Mesenchymal stem cell (in vitro differentiated cells and primary cell): ENCODE data around the gene PMEPA1.

Experiments used
- DNase-seq: peaks from one replicate; pipeline ENCODE4 v3.0.0-alpha.2; 2013
- H2AFZ ChIP-seq: one replicate; pipeline ENCODE4 v1.6.1; 2013; ENCODE audit warnings: low read depth, mild to moderate bottlenecking, control low read depth, inconsistent platforms, low read length, moderate library complexity
- H2AK5ac ChIP-seq: 2 replicates; pipeline ENCODE4 v1.6.1; 2013; ENCODE audit warnings: low read length, moderate library complexity, mild to moderate bottlenecking, inconsistent platforms; ENCODE audit not compliant: severe bottlenecking
- H2BK120ac ChIP-seq: one replicate; pipeline ENCODE4 v1.6.1; 2013; ENCODE audit warnings: low read depth, mild to moderate bottlenecking, inconsistent platforms, low read length, moderate library complexity
- H2BK12ac ChIP-seq, 2 experiments: one replicate each; pipeline ENCODE4 v1.6.1; 2013; ENCODE audit warnings: inconsistent platforms in 2 of 2, low read length in 2 of 2, mild to moderate bottlenecking in 2 of 2, moderate library complexity in 2 of 2, control low read depth in 1 of 2
- H2BK15ac ChIP-seq: one replicate; pipeline ENCODE4 v1.6.1; 2013; ENCODE audit warnings: mild to moderate bottlenecking, low read depth, inconsistent platforms; ENCODE audit not compliant: poor library complexity, severe bottlenecking
- H2BK5ac ChIP-seq: 2 replicates; pipeline ENCODE4 v1.6.1; 2013; ENCODE audit warnings: low read depth, mild to moderate bottlenecking, low read length, control low read depth, inconsistent platforms; ENCODE audit not compliant: poor library complexity, severe bottlenecking
- H3K14ac ChIP-seq, 2 experiments: one replicate each; pipeline ENCODE4 v1.6.1; 2013; ENCODE audit warnings: inconsistent platforms in 2 of 2, low read length in 2 of 2, control low read depth in 1 of 2, mild to moderate bottlenecking in 1 of 2, moderate library complexity in 1 of 2
- H3K18ac ChIP-seq, 2 experiments: one replicate each; pipeline ENCODE4 v1.6.1; 2013; ENCODE audit warnings: inconsistent platforms in 2 of 2, low read length in 2 of 2, control low read depth in 1 of 2, low read depth in 1 of 2, mild to moderate bottlenecking in 1 of 2
- H3K23ac ChIP-seq, 2 experiments: one replicate each; pipeline ENCODE4 v1.6.1; 2013; ENCODE audit warnings: inconsistent platforms in 2 of 2, low read length in 2 of 2, mild to moderate bottlenecking in 2 of 2, moderate library complexity in 2 of 2, control low read depth in 1 of 2
- H3K27ac ChIP-seq: 2 replicates; pipeline ENCODE4 v1.5.1; 2013; ENCODE audit warnings: mild to moderate bottlenecking, moderate library complexity, low read length, control low read depth, inconsistent platforms; ENCODE audit not compliant: poor library complexity, severe bottlenecking
- H3K27me3 ChIP-seq, 2 experiments: 2 replicates each; pipeline versions ENCODE4 v1.6.1 to v1.7.0; 2013; ENCODE audit warnings: low read length in 2 of 2, mild to moderate bottlenecking in 2 of 2, moderate library complexity in 2 of 2, control low read depth in 1 of 2, inconsistent platforms in 1 of 2; ENCODE audit not compliant: control insufficient read depth in 1 of 2, insufficient read depth in 1 of 2
- H3K36me3 ChIP-seq, 2 experiments: 2 replicates each; pipeline versions ENCODE4 v1.6.1 to v1.7.0; 2013; ENCODE audit warnings: low read length in 2 of 2, control low read depth in 1 of 2, inconsistent platforms in 1 of 2, low read depth in 1 of 2, mild to moderate bottlenecking in 1 of 2; ENCODE audit not compliant: insufficient read depth in 2 of 2, control insufficient read depth in 1 of 2
- H3K4ac ChIP-seq, 2 experiments: one replicate each; pipeline ENCODE4 v1.6.1; 2013; ENCODE audit warnings: inconsistent platforms in 2 of 2, low read length in 2 of 2, mild to moderate bottlenecking in 2 of 2, moderate library complexity in 2 of 2, control low read depth in 1 of 2, low read depth in 1 of 2
- H3K4me1 ChIP-seq: 2 replicates; pipeline ENCODE4 v1.6.1; 2013; ENCODE audit warnings: low read depth, low read length, control low read depth; ENCODE audit not compliant: control insufficient read depth, insufficient read depth
- H3K4me2 ChIP-seq: 2 replicates; pipeline ENCODE4 v1.6.1; 2013; ENCODE audit warnings: low read length, mild to moderate bottlenecking, inconsistent platforms; ENCODE audit not compliant: poor library complexity, severe bottlenecking
- H3K4me3 ChIP-seq, 2 experiments: 2 replicates each; pipeline versions ENCODE4 v1.5.1 to v1.7.0; 2013; ENCODE audit warnings: low read length in 2 of 2, mild to moderate bottlenecking in 2 of 2, control low read depth in 1 of 2, low read depth in 1 of 2; ENCODE audit not compliant: insufficient read depth in 1 of 2
- H3K79me1 ChIP-seq: replicated peaks from 2 replicates; pipeline ENCODE4 v1.6.1; 2013; ENCODE audit warnings: mild to moderate bottlenecking, control low read depth, low read length, inconsistent platforms; ENCODE audit not compliant: poor library complexity, severe bottlenecking
- H3K9ac ChIP-seq: 2 replicates; pipeline ENCODE4 v1.7.0; 2013; ENCODE audit warnings: mild to moderate bottlenecking, low read length, moderate library complexity
- H3K9me3 ChIP-seq: 2 replicates; pipeline ENCODE4 v1.7.0; 2013; ENCODE audit warnings: mild to moderate bottlenecking, low read length; ENCODE audit not compliant: control insufficient read depth
- H4K8ac ChIP-seq: one replicate; pipeline ENCODE4 v1.6.1; 2013; ENCODE audit warnings: inconsistent platforms, mild to moderate bottlenecking, low read length, moderate library complexity
- H4K91ac ChIP-seq: one replicate; pipeline ENCODE4 v1.6.1; 2013; ENCODE audit warnings: mild to moderate bottlenecking, low read length, inconsistent platforms
- WGBS: methylation state at CpG from one replicate; pipeline ENCODE4 v1.1.7; 2013; ENCODE audit warnings: mixed read lengths; 5-methylcytosine and 5-hydroxymethylcytosine counted together

PMEPA1 gene

GRCh38 chr20:57605045-57605444 is 104.8 kb downstream of the PMEPA1 start:
- H3K4me3 ChIP-seq, result no peak overlapping the region
- H4K91ac ChIP-seq, result no peak overlapping the region
- H4K8ac ChIP-seq, result no peak overlapping the region
- no peak overlapping the region for H2BK15ac ChIP-seq
- H3K79me1 ChIP-seq, result no peaks in the 10 kb centered on the region
- H3K36me3 ChIP-seq, result no peaks in the 10 kb centered on the region
- peaks cover 39 to 60% of the 10 kb centered on the region in 2 experiments for H3K27me3 ChIP-seq
- no peak overlapping the region for H3K4me2 ChIP-seq
- no peak overlapping the region for H3K27ac ChIP-seq
- no peak overlapping the region for H2AFZ ChIP-seq
- DNase-seq, result no peak
- H3K4me1 ChIP-seq, result no peaks in the 10 kb centered on the region
- no peak overlapping the region for H3K9ac ChIP-seq
- H3K9me3 ChIP-seq, result no peaks in the 10 kb centered on the region
- no peak overlapping the region for H2BK120ac ChIP-seq
- no peak overlapping the region for H3K4ac ChIP-seq
- no peak overlapping the region for H2BK5ac ChIP-seq
- no peak overlapping the region for H2AK5ac ChIP-seq
- H3K23ac ChIP-seq, result no peak overlapping the region
- H3K18ac ChIP-seq, result no peak overlapping the region
- no peak overlapping the region for H2BK12ac ChIP-seq
- H3K14ac ChIP-seq, result no peak overlapping the region
- WGBS, result 78% methylated on average over 4 of the region's 5 CpGs

DNA sequence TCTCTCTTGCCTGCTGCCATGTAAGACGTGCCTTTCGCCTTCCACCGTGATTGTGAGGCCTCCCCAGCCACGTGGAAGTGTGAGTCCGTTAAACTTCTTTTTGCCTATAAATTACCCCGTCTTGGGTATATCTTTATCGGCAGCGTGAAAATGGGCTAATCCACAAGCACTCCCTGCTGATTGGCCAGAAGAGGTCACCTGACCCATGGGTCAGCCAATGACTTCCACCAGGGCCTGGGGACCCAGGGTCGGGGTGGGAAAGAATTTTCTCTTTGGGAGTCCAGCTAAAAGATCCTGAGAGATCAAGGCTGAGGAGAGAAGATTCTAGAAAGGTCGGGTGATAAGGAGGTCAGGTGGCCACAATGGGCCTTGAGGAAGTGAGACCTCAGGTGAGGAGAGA is 106.7 kb downstream of the PMEPA1 start:
- Histone ChIP-seq H2BK12ac (no peak overlapping the region), H3K4me2 (no peak overlapping the region), H3K4ac (no peak overlapping the region), H3K27ac (no peak overlapping the region), H3K27me3 (peaks cover 39 to 45% of the 10 kb centered on the region in 2 experiments), H3K4me1 (no peaks in the 10 kb centered on the region), H3K36me3 (no peaks in the 10 kb centered on the region), H3K79me1 (no peaks in the 10 kb centered on the region), H4K8ac (no peak overlapping the region), H4K91ac (no peak overlapping the region), H2AFZ (no peak overlapping the region), H3K4me3 (no peak overlapping the region), H2BK120ac (no peak overlapping the region), H2BK15ac (no peak overlapping the region), H3K9ac (no peak overlapping the region), H3K18ac (no peak overlapping the region), H3K23ac (no peak overlapping the region), H2AK5ac (no peak overlapping the region), H2BK5ac (no peak overlapping the region), H3K9me3 (no peaks in the 10 kb centered on the region), H3K14ac (no peak overlapping the region)
- whole genome bisulfite sequencing, result 85% methylated on average over 10 of the region's 10 CpGs
- no peak for DNase-seq

GRCh38 chr20:57601737-57602136 is 108.1 kb downstream of the PMEPA1 start:
- H4K91ac ChIP-seq, result no peak overlapping the region
- WGBS, result 62% methylated on average over 5 of the region's 5 CpGs

DNA sequence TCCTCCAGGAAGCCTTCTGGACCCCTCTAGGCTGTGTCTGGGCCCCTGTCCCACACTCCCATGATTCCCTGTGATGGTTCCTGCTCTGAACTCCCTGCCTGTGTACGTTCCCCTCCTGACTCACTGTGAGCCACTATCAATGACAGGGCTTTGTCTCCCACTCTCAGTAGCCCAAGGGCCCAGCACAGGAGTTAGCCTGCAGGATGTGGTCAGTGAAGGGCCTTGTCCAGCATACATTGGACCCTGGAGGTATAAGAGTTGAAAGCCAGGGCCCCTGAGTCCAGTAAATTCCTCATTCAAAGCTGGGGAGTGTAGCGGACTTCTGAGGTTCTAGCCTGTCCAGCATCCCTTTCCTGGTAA is 108.6 kb downstream of the PMEPA1 start:
- peaks cover 38 to 39% of the 10 kb centered on the region in 2 experiments for H3K27me3 ChIP-seq
- no peak overlapping the region for H2BK15ac ChIP-seq
- no peaks in the 10 kb centered on the region for H3K9me3 ChIP-seq
- no peak overlapping the region for H3K23ac ChIP-seq
- no peak overlapping the region for H3K4me2 ChIP-seq
- no peak overlapping the region for H3K9ac ChIP-seq
- no peak overlapping the region for H2BK12ac ChIP-seq
- H3K4ac ChIP-seq, result no peak overlapping the region
- H2BK120ac ChIP-seq, result no peak overlapping the region
- H3K36me3 ChIP-seq, result no peaks in the 10 kb centered on the region
- H4K91ac ChIP-seq, result no peak overlapping the region
- H4K8ac ChIP-seq, result no peak overlapping the region
- WGBS, result 93% methylated on average over 2 of the region's 2 CpGs
- no peak overlapping the region for H3K14ac ChIP-seq
- H2AFZ ChIP-seq, result no peak overlapping the region
- H3K27ac ChIP-seq, result no peak overlapping the region
- no peak overlapping the region for H3K4me3 ChIP-seq
- H3K79me1 ChIP-seq, result no peaks in the 10 kb centered on the region
- H3K4me1 ChIP-seq, result peaks cover 4% of the 10 kb centered on the region
- no peak overlapping the region for H3K18ac ChIP-seq
- H2BK5ac ChIP-seq, result no peak overlapping the region
- no peak for DNase-seq
- no peak overlapping the region for H2AK5ac ChIP-seq

More at GRCh38 chr20:57601737-57602136, 108.1 kb downstream of the PMEPA1 start:
- Histone ChIP-seq H3K27me3 (peaks cover 43 to 45% of the 10 kb centered on the region in 2 experiments), H3K18ac (no peak overlapping the region), H2AFZ (no peak overlapping the region), H2BK15ac (no peak overlapping the region), H3K9me3 (no peaks in the 10 kb centered on the region), H2BK120ac (no peak overlapping the region), H2AK5ac (no peak overlapping the region), H3K23ac (no peak overlapping the region), H2BK12ac (no peak overlapping the region), H4K8ac (no peak overlapping the region), H3K9ac (no peak overlapping the region), H3K4me1 (peaks cover 4% of the 10 kb centered on the region), H2BK5ac (no peak overlapping the region), H3K4me3 (no peak overlapping the region), H3K4ac (no peak overlapping the region), H3K36me3 (no peaks in the 10 kb centered on the region), H3K79me1 (no peaks in the 10 kb centered on the region), H3K4me2 (no peak overlapping the region), H3K27ac (no peak overlapping the region), H3K14ac (no peak overlapping the region)
- DNase-seq, result no peak
